ENCODE results near the gene INSRR. TPM values are rescaled to one million over a fixed set of nuclear protein-coding genes. Genes with fewer than 3 reads are reported as not detected.

INSRR gene
- total RNA-seq, 2 donors from 2014 or later = under 0.01 TPM; not detected in 1

DNA sequence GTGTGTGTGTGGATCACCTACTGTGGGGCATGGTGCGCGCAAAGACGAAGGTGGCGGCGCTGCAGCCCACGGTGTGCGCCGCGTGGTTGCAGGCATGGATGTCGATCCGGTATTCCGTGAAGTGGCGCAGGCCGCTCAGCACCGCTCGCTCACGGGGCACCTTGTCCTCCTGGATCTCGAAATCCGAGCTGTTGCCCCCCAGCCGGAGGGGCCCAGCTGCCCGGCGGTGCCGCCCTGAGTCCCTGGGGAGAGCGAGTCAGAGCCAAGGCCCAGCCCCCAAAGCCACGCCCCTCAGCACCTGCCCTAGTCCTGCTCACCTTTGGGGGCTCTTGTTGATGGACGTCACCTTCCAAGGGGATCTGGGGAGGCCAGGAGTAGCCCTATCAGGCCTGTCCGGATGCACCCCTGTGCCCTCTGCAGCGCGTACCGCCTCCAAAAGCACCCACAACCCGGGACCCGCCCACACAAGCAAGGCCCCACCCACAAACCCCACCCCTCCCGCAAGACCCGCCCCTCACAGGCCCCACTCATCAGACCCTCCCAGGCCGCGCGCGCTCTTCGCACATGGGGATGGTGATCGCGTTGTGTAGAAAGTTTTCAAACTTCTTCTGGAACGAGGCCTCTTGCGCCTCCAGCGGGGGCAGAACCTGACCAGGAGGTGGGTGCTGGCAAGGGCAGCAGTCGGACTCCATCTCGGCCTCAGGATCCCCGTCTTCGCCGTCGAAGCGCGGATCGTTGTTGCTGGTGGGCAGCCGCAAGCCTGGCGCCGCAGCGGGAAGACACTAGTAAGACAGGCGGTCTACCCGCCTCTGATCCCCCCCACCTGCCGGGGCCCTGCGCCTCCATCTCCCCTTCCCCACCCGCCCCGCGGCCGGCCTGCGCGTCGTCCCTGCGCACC is 13.6 kb downstream of the INSRR start:
- H3K9me3 ChIP-seq = no peaks in the 10 kb centered on the region
- no peak for ATAC-seq
- intact Hi-C loops (cut with DNase I) = no loop called here
- H3K27me3 ChIP-seq = peaks cover 0 to 14% of the 10 kb centered on the region in 2 donors
- TF ChIP-seq, protein P1, sequence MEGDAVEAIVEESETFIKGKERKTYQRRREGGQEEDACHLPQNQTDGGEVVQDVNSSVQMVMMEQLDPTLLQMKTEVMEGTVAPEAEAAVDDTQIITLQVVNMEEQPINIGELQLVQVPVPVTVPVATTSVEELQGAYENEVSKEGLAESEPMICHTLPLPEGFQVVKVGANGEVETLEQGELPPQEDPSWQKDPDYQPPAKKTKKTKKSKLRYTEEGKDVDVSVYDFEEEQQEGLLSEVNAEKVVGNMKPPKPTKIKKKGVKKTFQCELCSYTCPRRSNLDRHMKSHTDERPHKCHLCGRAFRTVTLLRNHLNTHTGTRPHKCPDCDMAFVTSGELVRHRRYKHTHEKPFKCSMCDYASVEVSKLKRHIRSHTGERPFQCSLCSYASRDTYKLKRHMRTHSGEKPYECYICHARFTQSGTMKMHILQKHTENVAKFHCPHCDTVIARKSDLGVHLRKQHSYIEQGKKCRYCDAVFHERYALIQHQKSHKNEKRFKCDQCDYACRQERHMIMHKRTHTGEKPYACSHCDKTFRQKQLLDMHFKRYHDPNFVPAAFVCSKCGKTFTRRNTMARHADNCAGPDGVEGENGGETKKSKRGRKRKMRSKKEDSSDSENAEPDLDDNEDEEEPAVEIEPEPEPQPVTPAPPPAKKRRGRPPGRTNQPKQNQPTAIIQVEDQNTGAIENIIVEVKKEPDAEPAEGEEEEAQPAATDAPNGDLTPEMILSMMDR (IDR thresholded peaks at IDR 0.05) = no peak
- no peak for TF ChIP-seq POLR2A (IDR thresholded peaks at IDR 0.05)
- H3K4me1 ChIP-seq = peaks cover 4% of the 10 kb centered on the region
- H3K36me3 ChIP-seq (replicated peaks in 1 of 2; ENCODE audit: insufficient read depth in 1 of 2, low read depth in 2 of 2) = no peaks in the 10 kb centered on the region
- WGBS, 2 donors = 17 to 35% methylated on average over 20 to 67 of the region's 69 CpGs
- DNase-seq = no peak
- H3K27ac ChIP-seq = no peak overlapping the region
- no peak overlapping the region for H3K4me3 ChIP-seq

DNA sequence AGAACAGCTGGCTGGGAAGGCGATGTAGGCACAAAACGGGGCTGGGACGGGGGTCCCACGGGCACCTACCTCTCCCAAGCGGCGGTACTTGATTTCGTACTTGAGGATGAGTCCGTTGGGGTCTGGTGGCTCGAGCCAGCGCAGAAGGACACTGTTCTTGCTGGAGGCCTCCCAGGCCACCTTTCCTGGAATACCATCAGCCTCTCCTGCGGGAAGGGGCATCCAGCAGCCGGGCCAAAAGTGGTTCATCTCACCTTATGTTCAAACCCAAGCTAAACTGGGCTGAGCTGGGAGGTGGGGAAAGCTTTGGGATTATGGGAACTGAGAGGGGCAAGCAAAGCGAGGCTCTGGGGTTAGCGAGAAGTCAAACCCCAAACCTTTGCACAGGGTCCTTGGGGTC is 14.3 kb downstream of the INSRR start:
- intact Hi-C loops (cut with DNase I) = no loop called here
- no peaks in the 10 kb centered on the region for H3K36me3 ChIP-seq (replicated peaks in 1 of 2; ENCODE audit: insufficient read depth in 1 of 2, low read depth in 2 of 2)
- H3K9me3 ChIP-seq = no peaks in the 10 kb centered on the region
- peaks cover 4% of the 10 kb centered on the region for H3K4me1 ChIP-seq
- no peak overlapping the region for H3K4me3 ChIP-seq
- WGBS, 2 donors = 29 to 40% methylated on average over 11 to 14 of the region's 14 CpGs
- H3K27ac ChIP-seq = no peak overlapping the region
- H3K27me3 ChIP-seq = peaks cover 0 to 14% of the 10 kb centered on the region in 2 donors
- TF ChIP-seq, protein P1 (IDR thresholded peaks at IDR 0.05) = no peak
- TF ChIP-seq POLR2A (IDR thresholded peaks at IDR 0.05) = no peak
- no peak for DNase-seq
- ATAC-seq = no peak

DNA sequence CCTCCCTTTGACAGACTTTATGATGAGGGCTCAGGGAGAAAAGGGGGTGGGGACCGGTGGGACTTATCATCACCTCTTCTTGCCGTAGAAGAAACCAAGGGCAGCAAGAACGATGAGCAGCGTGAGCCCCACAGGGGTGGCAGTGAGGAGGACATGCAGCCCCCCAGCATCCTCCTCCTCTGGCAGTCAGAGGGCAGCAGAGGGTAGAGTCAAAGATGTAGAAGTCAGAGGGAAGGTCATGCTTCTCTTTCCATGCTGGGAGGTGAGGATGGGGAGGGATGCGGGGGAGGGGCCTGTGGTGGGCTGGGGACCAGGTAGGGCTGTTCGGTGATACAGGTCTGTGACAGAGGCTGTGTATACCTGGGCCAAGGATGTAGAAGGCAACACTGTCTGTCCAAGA is 14.8 kb downstream of the INSRR start:
- H3K36me3 ChIP-seq (replicated peaks in 1 of 2; ENCODE audit: insufficient read depth in 1 of 2, low read depth in 2 of 2) = no peaks in the 10 kb centered on the region
- DNase-seq (no peak), ATAC-seq (no peak)
- no peak overlapping the region for H3K4me3 ChIP-seq
- no peak for TF ChIP-seq POLR2A (IDR thresholded peaks at IDR 0.05)
- TF ChIP-seq, protein P1 (IDR thresholded peaks at IDR 0.05) = no peak
- H3K9me3 ChIP-seq = no peaks in the 10 kb centered on the region
- H3K27ac ChIP-seq = no peak overlapping the region
- H3K27me3 ChIP-seq = peaks cover 0 to 14% of the 10 kb centered on the region in 2 donors
- WGBS, 2 donors = 35 to 47% methylated on average over 6 of the region's 6 CpGs
- H3K4me1 ChIP-seq = peaks cover 4% of the 10 kb centered on the region
- intact Hi-C loops (cut with DNase I) = no loop called here

DNA sequence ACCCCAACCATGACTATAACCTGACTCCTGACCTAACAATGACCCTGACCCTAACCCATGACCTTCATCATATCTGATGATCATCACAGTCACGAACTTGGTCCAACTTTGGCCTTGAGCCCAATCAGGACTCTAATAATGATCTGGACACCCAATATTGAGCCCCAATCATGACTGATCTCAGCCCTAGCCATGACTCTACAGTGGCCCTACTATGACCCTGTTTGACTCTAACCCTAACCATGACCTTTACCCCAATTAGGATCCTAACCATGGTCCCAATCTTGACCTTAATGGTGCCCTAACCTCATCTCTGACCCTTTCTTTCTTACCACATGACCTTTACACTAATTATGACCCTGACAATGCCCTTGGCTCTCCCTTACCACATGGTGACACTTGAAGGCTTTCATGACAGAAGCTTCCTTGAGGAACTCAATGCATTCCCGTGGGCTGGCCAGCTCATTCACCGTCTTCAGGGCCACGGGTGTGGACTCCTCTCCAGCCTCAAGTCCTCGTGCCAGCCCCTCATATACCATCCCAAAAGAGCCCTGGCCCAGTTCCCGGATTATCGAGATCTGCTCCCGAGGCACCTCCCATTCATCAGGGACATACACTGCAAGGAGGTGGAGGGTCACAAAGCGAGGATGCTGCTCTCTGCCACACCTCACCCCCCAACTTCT is 16.2 kb downstream of the INSRR start:
- DNase-seq (no peak), ATAC-seq (no peak)
- Histone ChIP-seq H3K9me3 (no peaks in the 10 kb centered on the region), H3K4me1 (peaks cover 4% of the 10 kb centered on the region), H3K36me3 (replicated peaks in 1 of 2; ENCODE audit: insufficient read depth in 1 of 2, low read depth in 2 of 2) (no peaks in the 10 kb centered on the region), H3K27me3 (peaks cover 0 to 14% of the 10 kb centered on the region in 2 donors), H3K27ac (no peak overlapping the region), H3K4me3 (no peak overlapping the region)
- intact Hi-C loops (cut with DNase I) = no loop called here
- no peak for TF ChIP-seq POLR2A (IDR thresholded peaks at IDR 0.05)
- TF ChIP-seq, protein P1 (IDR thresholded peaks at IDR 0.05) = no peak
- WGBS, 2 donors = 75 to 77% methylated on average over 9 of the region's 9 CpGs

Measured in body of pancreas (tissue), 4 donors.